Muscle of leg (tissue), 11 donors: ENCODE measurements around the gene C1orf74. TPM values are rescaled to one million over a fixed set of nuclear protein-coding genes. Genes with fewer than 3 reads are reported as not detected.

Source experiments
- DNase-seq: peaks from one replicate; pipeline ENCODE4 v3.0.0; 2013
- H3K27ac ChIP-seq: one replicate; pipeline ENCODE4 v1.5.1; 2013; ENCODE audit warnings: mild to moderate bottlenecking, low read length, control low read depth
- H3K27me3 ChIP-seq: one replicate; pipeline ENCODE4 v1.6.1; 2013; ENCODE audit warnings: low read length; ENCODE audit not compliant: control insufficient read depth, insufficient read depth
- H3K36me3 ChIP-seq: one replicate; pipeline ENCODE4 v1.6.1; 2013; ENCODE audit warnings: low read length; ENCODE audit not compliant: control insufficient read depth, insufficient read depth
- H3K4me1 ChIP-seq: one replicate; pipeline ENCODE4 v1.6.1; 2013; ENCODE audit warnings: low read length; ENCODE audit not compliant: control insufficient read depth, insufficient read depth
- H3K4me3 ChIP-seq: one replicate; pipeline ENCODE4 v1.5.1; 2013; ENCODE audit warnings: low read length, control low read depth
- H3K9me3 ChIP-seq: replicated peaks from 2 replicates; pipeline ENCODE4 v1.6.1; 2013; ENCODE audit warnings: low read depth, low read length; ENCODE audit not compliant: control insufficient read depth
- WGBS: methylation state at CpG from one replicate; pipeline ENCODE4 v1.1.5; 2013; ENCODE audit warnings: missing lambda C conversion rate; ENCODE audit not compliant: insufficient coverage; 5-methylcytosine and 5-hydroxymethylcytosine counted together
- polyA plus RNA-seq, 8 donors: library from polyadenylated mRNA; unstranded; fragments of 120-200 nt; gene quantifications; one replicate each; pipeline versions ENCODE4 v1.2.1 to v1.2.3, GENCODE V29; 2013; ENCODE audit warnings: inconsistent platforms in 1 of 8, low replicate concordance in 1 of 8; ENCODE audit not compliant: insufficient read length in 8 of 8, insufficient read depth in 1 of 8
- total RNA-seq: library from RNA; stranded (reverse); fragments of 120-200 nt; gene quantifications from one replicate; pipeline ENCODE4 v1.2.4, GENCODE V29; 2013

The C1orf74 gene
- total and polyA plus RNA-seq, 9 donors, result 2.1 to 3.0 (median 2.4) TPM

DNA sequence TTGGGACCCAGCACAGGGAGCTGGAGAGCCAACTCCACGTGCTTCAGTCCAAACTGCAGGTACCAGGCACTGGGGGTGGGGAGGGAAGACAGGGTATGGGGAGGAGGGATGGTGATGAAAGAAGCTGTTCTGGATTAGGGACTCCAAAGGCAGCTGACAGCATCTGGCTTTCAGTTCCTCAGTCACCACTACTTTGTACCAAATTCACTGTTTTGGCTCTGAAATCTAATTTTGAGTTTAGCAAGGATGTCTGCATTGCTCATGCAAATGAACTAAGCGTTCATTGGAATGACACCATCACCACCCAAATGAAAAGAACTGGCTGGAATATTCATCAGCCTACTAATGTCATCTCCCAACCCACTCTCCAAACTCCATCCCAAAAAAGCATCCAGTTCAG lies 8.7 kb downstream of the C1orf74 start:
- no peaks in the 10 kb centered on the region for H3K36me3 ChIP-seq

DNA sequence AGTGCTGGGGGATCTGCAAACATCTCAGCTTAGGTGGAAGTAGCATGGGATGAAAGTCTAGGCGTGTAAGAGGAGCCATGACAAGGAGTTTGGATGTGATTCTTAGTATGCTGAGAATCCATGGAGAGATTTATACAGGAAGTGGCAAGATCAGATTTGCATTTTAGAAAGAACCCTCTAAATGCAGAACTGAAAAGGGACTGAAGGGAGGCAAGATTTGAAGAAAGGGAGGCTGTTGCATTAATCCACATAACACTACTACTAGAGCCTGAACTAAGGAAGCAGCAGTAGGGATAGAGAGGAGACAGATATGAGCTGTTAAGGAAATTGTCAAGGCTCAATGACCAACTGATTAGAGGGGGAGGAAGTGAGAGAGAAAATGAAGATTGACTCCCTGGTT lies 9.8 kb downstream of the C1orf74 start:
- H3K4me1 ChIP-seq, result peaks cover 6% of the 10 kb centered on the region
- no peaks in the 10 kb centered on the region for H3K27me3 ChIP-seq
- H3K4me3 ChIP-seq, result no peak overlapping the region
- H3K27ac ChIP-seq, result no peak overlapping the region
- H3K9me3 ChIP-seq, result no peaks in the 10 kb centered on the region
- no peaks in the 10 kb centered on the region for H3K36me3 ChIP-seq
- DNase-seq, result no peak
- 92% methylated on average over 1 of the region's 1 CpG for WGBS

More for the DNA sequence above, 8.7 kb downstream of the C1orf74 start:
- no peaks in the 10 kb centered on the region for H3K9me3 ChIP-seq
- 20% methylated on average over 1 of the region's 2 CpGs for WGBS
- DNase-seq, result no peak
- no peak overlapping the region for H3K27ac ChIP-seq
- H3K27me3 ChIP-seq, result no peaks in the 10 kb centered on the region
- no peaks in the 10 kb centered on the region for H3K4me1 ChIP-seq
- H3K4me3 ChIP-seq, result no peak overlapping the region

DNA sequence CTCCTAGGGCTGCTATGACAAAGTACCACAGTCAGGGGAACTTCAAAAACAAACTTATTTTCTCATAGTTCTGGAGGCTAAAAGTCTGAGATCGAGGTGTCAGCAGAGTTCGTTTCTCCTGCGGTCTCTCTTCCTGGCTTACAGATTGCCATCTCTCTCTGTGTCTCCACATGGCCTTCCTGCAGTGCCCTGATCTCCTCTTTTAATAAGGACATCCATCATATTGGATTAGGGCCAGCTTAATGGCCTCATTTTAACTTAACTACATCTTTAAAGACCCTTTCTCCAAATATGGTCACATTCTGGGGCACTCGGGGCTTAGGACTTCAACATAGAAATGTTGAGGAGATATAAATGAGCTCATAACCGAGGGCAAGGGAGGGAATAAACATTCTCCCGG lies 12.2 kb downstream of the C1orf74 start:
- no peak overlapping the region for H3K27ac ChIP-seq
- H3K9me3 ChIP-seq, result no peaks in the 10 kb centered on the region
- H3K36me3 ChIP-seq, result no peaks in the 10 kb centered on the region
- no peak overlapping the region for H3K4me3 ChIP-seq
- peaks cover 13% of the 10 kb centered on the region for H3K4me1 ChIP-seq
- DNase-seq, result no peak
- H3K27me3 ChIP-seq, result no peaks in the 10 kb centered on the region
- WGBS, result 38% methylated on average over 5 of the region's 6 CpGs

- H3K9me3 ChIP-seq, result no peaks in the 10 kb centered on the region
- no peaks in the 10 kb centered on the region for H3K27me3 ChIP-seq
- H3K27ac ChIP-seq, result no peak overlapping the region
- no peak for DNase-seq
- no peaks in the 10 kb centered on the region for H3K36me3 ChIP-seq
- no peak overlapping the region for H3K4me3 ChIP-seq
- H3K4me1 ChIP-seq, result peaks cover 13% of the 10 kb centered on the region
- WGBS, result 93% methylated on average over 13 of the region's 17 CpGs
These were observed 13.5 kb downstream of the C1orf74 start for GRCh38 chr1:209770636-209771415.

- Histone ChIP-seq H3K27me3 (no peaks in the 10 kb centered on the region), H3K9me3 (no peaks in the 10 kb centered on the region), H3K4me3 (no peak overlapping the region), H3K36me3 (no peaks in the 10 kb centered on the region), H3K4me1 (peaks cover 13% of the 10 kb centered on the region), H3K27ac (peak overlapping the region; percentile 62)
- WGBS, result 50% methylated on average over 2 of the region's 7 CpGs
- no peak for DNase-seq
These were observed 14.4 kb downstream of the C1orf74 start for GRCh38 chr1:209769971-209770370.

- H3K9me3 ChIP-seq, result no peaks in the 10 kb centered on the region
- peaks cover 13% of the 10 kb centered on the region for H3K4me1 ChIP-seq
- H3K27me3 ChIP-seq, result no peaks in the 10 kb centered on the region
- no peaks in the 10 kb centered on the region for H3K36me3 ChIP-seq
- H3K27ac ChIP-seq, result peak overlapping the region; percentile 62
- WGBS, result 6% methylated on average over 6 of the region's 13 CpGs
- H3K4me3 ChIP-seq, result no peak overlapping the region
- peak; percentile 72 for DNase-seq
These were observed 15.0 kb downstream of the C1orf74 start for GRCh38 chr1:209769171-209769904.

DNA sequence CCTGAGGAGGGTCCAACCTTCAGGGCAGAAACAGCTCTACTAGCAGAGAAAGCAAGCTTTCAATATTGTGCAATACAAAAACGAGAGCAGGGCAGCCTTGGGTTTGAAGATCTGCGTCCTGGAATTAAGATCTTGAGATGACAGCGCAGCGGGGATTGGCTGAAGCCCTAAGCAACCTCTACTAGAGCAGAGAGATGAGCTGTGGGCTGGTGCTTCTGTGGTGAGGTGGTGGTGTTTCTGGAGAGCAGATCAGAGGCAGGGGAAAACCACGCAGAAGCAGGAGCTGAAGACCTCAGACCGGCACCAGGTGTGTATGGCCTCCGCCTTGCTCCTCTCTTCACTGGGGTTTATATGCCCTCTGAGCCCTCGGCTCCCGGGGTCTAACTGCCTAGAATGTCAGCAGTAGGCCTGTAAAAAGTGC lies 16.0 kb downstream of the C1orf74 start:
- no peak for DNase-seq
- Histone ChIP-seq H3K4me1 (peaks cover 13% of the 10 kb centered on the region), H3K9me3 (no peaks in the 10 kb centered on the region), H3K27ac (no peak overlapping the region), H3K36me3 (no peaks in the 10 kb centered on the region), H3K27me3 (no peaks in the 10 kb centered on the region), H3K4me3 (no peak overlapping the region)
- WGBS, result 76% methylated on average over 8 of the region's 9 CpGs

DNA sequence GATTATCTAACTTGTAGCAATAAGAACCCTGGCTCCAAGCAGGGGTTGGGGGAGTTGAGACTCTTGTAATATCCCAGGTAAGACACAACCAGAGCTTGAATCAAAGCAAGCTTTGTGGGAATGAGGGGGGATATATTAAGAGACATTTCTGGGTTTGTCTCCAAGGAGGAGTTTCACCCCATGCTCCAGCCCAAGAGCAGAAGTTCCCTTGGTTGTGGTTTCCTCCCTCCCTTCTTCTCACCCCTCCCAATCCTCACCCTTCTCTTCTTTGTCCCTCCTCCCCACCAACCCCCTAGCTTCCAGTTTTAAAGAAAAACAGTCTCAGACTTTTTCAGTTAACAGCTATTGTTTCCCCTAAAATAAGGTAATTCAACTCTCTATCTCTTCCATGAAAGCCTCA lies 16.7 kb downstream of the C1orf74 start:
- no peak overlapping the region for H3K27ac ChIP-seq
- H3K4me3 ChIP-seq, result no peak overlapping the region

GRCh38 chr1:209767096-209767495 lies 17.3 kb downstream of the C1orf74 start:
- Histone ChIP-seq H3K27me3 (no peaks in the 10 kb centered on the region), H3K27ac (no peak overlapping the region), H3K9me3 (no peaks in the 10 kb centered on the region), H3K4me1 (peaks cover 13% of the 10 kb centered on the region), H3K4me3 (no peak overlapping the region), H3K36me3 (no peaks in the 10 kb centered on the region)
- no peak for DNase-seq

More for the DNA sequence above, 16.7 kb downstream of the C1orf74 start:
- DNase-seq, result peak; percentile 27
- Histone ChIP-seq H3K36me3 (no peaks in the 10 kb centered on the region), H3K4me1 (peaks cover 13% of the 10 kb centered on the region), H3K27me3 (no peaks in the 10 kb centered on the region), H3K9me3 (no peaks in the 10 kb centered on the region)

- Histone ChIP-seq H3K27ac (no peak overlapping the region), H3K9me3 (no peaks in the 10 kb centered on the region), H3K4me1 (peaks cover 13% of the 10 kb centered on the region), H3K36me3 (no peaks in the 10 kb centered on the region), H3K4me3 (no peak overlapping the region), H3K27me3 (no peaks in the 10 kb centered on the region)
- WGBS, result 61% methylated on average over 2 of the region's 2 CpGs
- DNase-seq, result no peak
These were observed 18.3 kb downstream of the C1orf74 start for GRCh38 chr1:209766051-209766450.
